MCF 10A (cell line): ENCODE results near the gene MOB3B. TPM values are rescaled to one million over a fixed set of nuclear protein-coding genes. Genes with fewer than 3 reads are reported as not detected.
"Not testable (repeated sequence)": the region's sequence is repeated elsewhere in the genome, so short reads cannot be mapped to it uniquely, and the experiment has no call there.

Source experiments
- BruUV-seq: library from RNA; stranded (reverse); fragments of 400-500 nt; replicated peaks from 2 replicates; lab custom pipeline; 2021; lab: Mats Ljungman, UMichigan
- CTCF ChIA-PET: fragments of 300-600 bp; sonication (Branson Sonifier 250); formaldehyde crosslinking; extraction: SDS; loops from one replicate; lab custom pipeline; 2021; ENCODE audit warnings: antibody characterized with exemption, inconsistent platforms; lab: Yijun Ruan, JAX
- POLR2A ChIA-PET: fragments of 300-600, 350-650 bp; sonication (Branson Sonifier 250); formaldehyde crosslinking; extraction: SDS; loops from one replicate; lab custom pipeline; 2020; ENCODE audit warnings: antibody characterized with exemption, inconsistent platforms; lab: Yijun Ruan, JAX
- DNase-seq: peaks from one replicate; pipeline ENCODE4 v3.0.0-alpha.2; 2018; ENCODE audit not compliant: unreplicated experiment
- H3K27ac Mint-ChIP-seq: one replicate; pipeline ENCODE4 v1.8.0; 2022; ENCODE audit warnings: mild to moderate bottlenecking, low read depth, mixed read lengths; ENCODE audit not compliant: unreplicated experiment
- H3K27me3 Mint-ChIP-seq: one replicate; pipeline ENCODE4 v1.8.0; 2022; ENCODE audit warnings: mixed read lengths; ENCODE audit not compliant: insufficient read depth, unreplicated experiment
- H3K36me3 Mint-ChIP-seq: one replicate; pipeline ENCODE4 v1.8.0; 2022; ENCODE audit warnings: mild to moderate bottlenecking, moderate library complexity, mixed read lengths; ENCODE audit not compliant: insufficient read depth, unreplicated experiment
- H3K4me1 Mint-ChIP-seq: one replicate; pipeline ENCODE4 v1.8.0; 2022; ENCODE audit warnings: mixed read lengths; ENCODE audit not compliant: insufficient read depth, unreplicated experiment
- H3K4me3 Mint-ChIP-seq: one replicate; pipeline ENCODE4 v1.8.0; 2022; ENCODE audit warnings: mild to moderate bottlenecking, moderate library complexity, mixed read lengths; ENCODE audit not compliant: unreplicated experiment
- H3K9me3 Mint-ChIP-seq: one replicate; pipeline ENCODE4 v1.8.0; 2022; ENCODE audit warnings: mixed read lengths; ENCODE audit not compliant: unreplicated experiment
- CTCF ChIP-seq: fragments of 200-600 bp; IDR thresholded peaks from one replicate; pipeline ENCODE4 v1.8.0; 2022; ENCODE audit warnings: antibody characterized with exemption, mild to moderate bottlenecking; ENCODE audit not compliant: unreplicated experiment
- intact Hi-C: fragments of 100-400 bp; cut with micrococcal nuclease; formaldehyde crosslinking; loops from 2 replicates; pipeline ENCODE4 v1.14.1; 2022
- total RNA-seq: library from RNA; stranded (reverse); gene quantifications from 2 replicates; pipeline ENCODE4 v1.2.3, GENCODE V29; 2022

MOB3B gene
- total RNA-seq, 1 experiment from 2014 or later: 3.7 TPM

GRCh38 chr9:27453860-27454553 is 75.6 kb downstream of the MOB3B start:
- no peaks in the 10 kb centered on the region for H3K9me3 Mint-ChIP-seq
- no peak overlapping the region for H3K27ac Mint-ChIP-seq
- no peak for DNase-seq
- H3K4me1 Mint-ChIP-seq: no peaks in the 10 kb centered on the region
- intact Hi-C loops: no loop called here
- H3K36me3 Mint-ChIP-seq: peaks cover 7% of the 10 kb centered on the region
- no peak for TF ChIP-seq CTCF
- no peak overlapping the region for H3K4me3 Mint-ChIP-seq
- no TSS peak for BruUV-seq
- H3K27me3 Mint-ChIP-seq: no peaks in the 10 kb centered on the region
- ChIA-PET POLR2A (no interaction called here), CTCF (no interaction called here)

GRCh38 chr9:27451207-27451797 is 78.3 kb downstream of the MOB3B start:
- Mint-ChIP-seq H3K36me3 (no peaks in the 10 kb centered on the region), H3K9me3 (no peaks in the 10 kb centered on the region), H3K27ac (no peak overlapping the region), H3K27me3 (no peaks in the 10 kb centered on the region), H3K4me1 (no peaks in the 10 kb centered on the region), H3K4me3 (no peak overlapping the region)
- DNase-seq: no peak
- BruUV-seq: no TSS peak
- POLR2A ChIA-PET: no interaction called here
- intact Hi-C loops: no loop called here
- no peak for TF ChIP-seq CTCF
- CTCF ChIA-PET: no interaction called here

GRCh38 chr9:27450752-27451151 is 78.9 kb downstream of the MOB3B start:
- no peaks in the 10 kb centered on the region for H3K36me3 Mint-ChIP-seq
- H3K27me3 Mint-ChIP-seq: no peaks in the 10 kb centered on the region
- no peak overlapping the region for H3K4me3 Mint-ChIP-seq
- no peaks in the 10 kb centered on the region for H3K9me3 Mint-ChIP-seq
- no peak for TF ChIP-seq CTCF
- H3K4me1 Mint-ChIP-seq: no peaks in the 10 kb centered on the region
- POLR2A ChIA-PET: interaction anchor here (0.9 kb wide), 1 partner anchor 8 kb away, joined by 3 read pairs; no protein-coding TSS in a partner anchor
- H3K27ac Mint-ChIP-seq: no peak overlapping the region
- no peak for DNase-seq
- no TSS peak for BruUV-seq
- CTCF ChIA-PET: no interaction called here
- intact Hi-C loops: no loop called here

- CTCF ChIA-PET, H3K27me3 Mint-ChIP-seq, DNase-seq, H3K4me3 Mint-ChIP-seq, H3K4me1 Mint-ChIP-seq, H3K36me3 Mint-ChIP-seq, intact Hi-C loops, H3K9me3 Mint-ChIP-seq, BruUV-seq, POLR2A ChIA-PET, H3K27ac Mint-ChIP-seq: not testable (repeated sequence)
Observed at GRCh38 chr9:27448356-27448755, 81.3 kb downstream of the MOB3B start.
